GM18909 (cell line): ENCODE results near the gene PDIA6.
"Not testable (repeated sequence)": the region's sequence is repeated elsewhere in the genome, so short reads cannot be mapped to it uniquely, and the experiment has no call there.

Source experiments
- ATAC-seq: cut with Tn5 transposase; IDR thresholded peaks from one replicate; pipeline ENCODE4 v1.9.1; 2021; ENCODE audit warnings: mild to moderate bottlenecking; ENCODE audit not compliant: unreplicated experiment, poor library complexity

The PDIA6 gene

DNA sequence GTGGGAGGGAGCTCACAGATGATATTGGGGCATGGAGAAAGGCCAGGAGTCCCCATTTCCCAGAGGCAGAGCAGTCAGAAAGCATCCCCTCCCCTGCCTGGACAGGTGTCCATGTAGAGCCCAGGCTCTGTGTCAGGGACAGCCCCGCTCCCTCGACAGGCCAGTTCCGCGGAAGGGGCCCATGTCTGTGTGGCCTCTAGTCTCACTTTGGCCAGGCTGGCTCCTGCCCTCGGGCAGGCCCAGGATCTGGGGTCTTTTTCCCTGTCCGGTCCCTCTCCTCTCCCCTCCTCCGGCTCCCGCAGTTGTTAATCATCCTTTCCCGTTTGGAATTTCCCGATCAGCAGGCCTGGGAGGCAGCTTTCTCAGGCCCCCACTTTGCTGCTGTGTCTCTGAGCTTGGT is 20.4 kb upstream of the PDIA6 start:
- no peak for ATAC-seq

GRCh38 chr2:10832203-10832936 is 19.8 kb upstream of the PDIA6 start:
- ATAC-seq, result peak; percentile 78

GRCh38 chr2:10831400-10831985 is 18.9 kb upstream of the PDIA6 start:
- ATAC-seq, result no peak

DNA sequence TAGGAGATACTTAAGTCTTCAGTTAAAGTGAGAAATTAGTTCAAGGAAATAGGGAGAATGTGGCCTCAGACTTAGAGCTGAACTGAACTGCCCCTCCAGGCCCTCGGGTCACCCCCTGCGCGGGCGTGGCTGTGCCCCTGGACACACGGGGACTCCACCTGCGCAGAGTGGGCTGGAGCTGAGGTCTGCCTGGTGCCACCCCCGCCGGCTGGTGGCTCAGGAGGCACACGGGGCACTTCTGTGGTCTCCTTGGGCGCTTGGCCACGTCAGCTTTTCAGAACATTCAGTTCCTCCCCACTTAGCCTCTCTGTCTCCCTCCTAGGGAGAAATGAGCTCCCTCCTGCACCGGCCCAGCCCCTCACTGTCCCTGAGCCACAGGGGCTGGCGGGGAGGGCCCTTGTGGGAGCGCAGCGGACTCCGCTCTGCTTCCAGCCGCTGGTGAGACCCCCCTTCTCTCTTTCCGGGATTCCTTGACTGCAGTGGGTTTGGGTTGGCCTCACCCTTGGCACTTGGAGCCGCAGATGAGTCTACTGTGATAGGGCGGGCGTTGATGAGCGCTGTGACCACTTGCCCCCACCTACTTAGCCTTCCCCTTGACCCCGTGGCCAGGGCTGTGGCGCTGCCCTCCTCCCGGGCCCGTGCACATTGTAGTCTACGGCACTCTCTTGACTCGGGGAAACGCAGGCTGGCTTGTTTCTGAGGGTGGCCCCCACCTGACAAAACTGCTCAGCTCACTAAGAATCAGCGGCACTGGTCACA is 18.2 kb upstream of the PDIA6 start:
- ATAC-seq, result no peak

DNA sequence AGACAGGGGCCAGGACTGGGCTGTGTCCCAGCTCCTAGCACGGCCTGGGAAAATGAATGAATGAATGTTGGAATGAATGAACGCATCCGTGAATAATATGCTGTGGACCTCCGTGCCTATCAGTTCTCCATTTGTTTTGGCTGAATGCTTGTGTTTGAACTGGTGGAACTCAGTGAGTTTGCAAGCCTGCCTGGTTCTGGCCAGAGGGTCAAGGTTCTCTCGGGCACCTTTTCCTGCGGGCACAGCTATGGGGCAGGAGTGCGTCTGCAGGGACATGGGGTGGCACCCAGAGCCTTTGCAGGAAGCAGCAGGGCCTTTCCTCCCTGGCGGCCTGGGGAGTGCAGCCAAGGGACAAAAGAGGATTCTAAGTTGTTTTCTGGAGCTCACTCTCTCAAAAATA is 17.6 kb upstream of the PDIA6 start:
- ATAC-seq, result no peak

GRCh38 chr2:10829299-10829698 is 16.7 kb upstream of the PDIA6 start:
- no peak for ATAC-seq

- ATAC-seq, result no peak
Observed at GRCh38 chr2:10828346-10828745, 15.8 kb upstream of the PDIA6 start.

DNA sequence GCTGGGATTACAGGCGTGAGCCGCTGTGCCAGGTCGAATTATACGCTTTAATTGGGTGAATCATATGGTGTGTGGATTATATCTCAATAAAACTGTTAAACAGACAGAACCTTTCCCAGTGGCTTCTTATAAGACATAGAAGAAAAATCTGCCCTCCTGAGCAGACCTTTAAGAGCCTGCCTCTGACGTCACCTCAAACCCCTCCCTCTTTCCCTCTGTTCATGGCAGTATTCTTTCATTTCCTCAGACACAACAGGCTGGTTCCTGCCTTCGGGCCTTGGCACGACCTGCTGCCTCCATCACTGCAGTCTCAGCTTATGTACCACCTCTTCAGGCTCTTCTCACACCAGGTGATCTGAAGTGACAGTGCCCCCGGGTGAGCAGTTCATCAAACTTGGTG is 14.0 kb upstream of the PDIA6 start:
- ATAC-seq, result no peak

DNA sequence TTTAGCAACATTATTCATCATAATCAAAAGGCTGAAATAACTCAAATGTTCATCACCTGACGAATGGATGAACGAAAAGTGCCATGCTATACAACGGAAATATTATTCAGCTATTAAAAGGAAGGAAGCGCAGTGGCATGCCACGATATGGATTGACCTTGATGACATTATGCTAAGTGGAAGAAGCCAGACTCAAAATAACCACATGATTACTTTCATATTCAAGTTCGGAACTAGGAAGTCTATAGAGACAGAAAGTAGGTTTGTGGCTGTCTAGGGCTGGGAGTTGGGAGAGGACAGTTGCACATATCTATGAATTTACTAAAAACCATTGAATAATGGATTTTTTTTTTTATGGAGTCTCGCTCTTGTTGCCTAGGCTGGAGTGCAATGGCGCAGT is 13.4 kb upstream of the PDIA6 start:
- no peak for ATAC-seq

GRCh38 chr2:10824191-10824590 is 11.6 kb upstream of the PDIA6 start:
- ATAC-seq, result no peak

DNA sequence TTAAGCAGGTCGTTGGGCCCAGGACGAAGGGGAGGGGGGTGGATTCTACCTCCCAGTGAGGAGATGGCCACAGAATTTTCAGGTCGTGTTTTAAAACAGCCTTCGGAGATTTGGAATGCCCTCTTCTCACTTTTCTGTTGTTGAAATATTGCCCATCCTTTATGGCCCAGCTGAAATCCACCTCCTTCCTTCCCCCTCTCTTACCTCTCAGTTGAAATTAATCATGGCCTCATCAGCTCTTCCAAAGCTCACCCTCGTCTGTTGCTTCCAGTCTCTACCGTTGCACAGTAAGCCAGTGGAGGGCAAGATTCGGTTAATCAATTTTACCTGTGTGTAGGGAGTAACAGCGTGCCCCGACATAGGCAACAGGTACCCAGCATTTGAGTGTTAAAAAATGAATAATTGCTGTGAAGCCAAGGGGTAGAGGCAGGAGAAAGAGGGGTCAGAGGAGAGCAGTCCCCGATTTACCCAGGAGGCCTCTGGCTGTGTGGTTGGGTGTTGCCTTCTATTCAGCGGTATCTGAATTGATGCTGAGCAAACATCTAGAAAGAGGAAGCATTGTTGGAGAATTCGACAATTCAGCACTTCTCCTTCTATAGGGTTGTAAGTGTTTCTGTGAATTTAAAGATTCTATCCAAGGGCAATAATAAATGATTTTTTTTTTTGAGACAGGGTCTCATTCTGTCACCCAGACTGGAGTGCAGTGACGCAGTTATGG is 8.6 kb upstream of the PDIA6 start:
- no peak for ATAC-seq

DNA sequence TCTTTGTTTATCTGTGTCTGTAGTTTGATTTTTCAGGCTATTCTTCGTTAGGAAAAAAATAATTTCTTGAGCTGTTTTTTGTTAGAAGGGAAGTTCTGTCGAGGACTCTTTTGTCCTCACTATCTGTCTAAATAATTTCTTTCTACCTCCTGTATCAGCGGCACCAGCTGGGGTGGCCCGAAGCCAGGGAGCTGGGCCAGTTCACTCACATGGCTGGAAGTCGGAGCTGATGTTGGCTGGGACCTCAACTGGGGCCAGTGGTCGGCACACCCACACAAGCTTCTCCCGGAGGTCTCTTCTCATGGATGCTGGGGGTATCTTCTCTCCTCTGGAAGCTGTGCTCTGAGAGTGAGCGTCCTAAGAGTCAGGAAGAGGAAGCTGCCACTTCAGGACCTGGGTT is 8.0 kb upstream of the PDIA6 start:
- ATAC-seq, result no peak

DNA sequence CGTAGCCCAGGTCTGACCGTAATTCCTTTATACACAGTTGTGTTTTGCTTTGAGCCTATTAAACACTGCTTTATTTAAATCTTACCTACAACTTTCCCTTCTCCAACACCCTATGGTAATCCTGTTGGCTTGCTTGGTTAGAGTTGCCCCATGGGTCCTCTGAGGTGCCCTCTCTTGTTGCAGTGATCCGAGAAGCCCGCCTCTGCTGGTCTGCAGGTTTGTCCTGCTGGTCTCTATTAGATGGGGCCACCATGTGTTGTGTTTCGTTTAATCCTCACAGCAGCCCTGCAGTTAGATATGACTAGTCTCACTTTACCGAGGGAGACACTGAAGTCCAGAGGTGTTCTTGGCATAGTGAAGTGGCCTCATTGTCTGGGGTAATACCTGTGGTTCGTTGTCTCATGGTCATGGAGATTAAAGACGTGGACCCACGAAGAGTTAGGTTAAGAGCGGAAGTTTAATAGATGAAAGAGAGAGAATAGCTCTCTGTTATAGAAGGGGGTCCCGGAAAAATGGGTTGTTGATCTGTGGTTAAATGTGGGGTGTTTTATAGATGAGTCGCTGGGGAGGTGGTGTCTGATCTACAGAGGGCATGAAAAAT is 7.2 kb upstream of the PDIA6 start:
- ATAC-seq, result no peak

DNA sequence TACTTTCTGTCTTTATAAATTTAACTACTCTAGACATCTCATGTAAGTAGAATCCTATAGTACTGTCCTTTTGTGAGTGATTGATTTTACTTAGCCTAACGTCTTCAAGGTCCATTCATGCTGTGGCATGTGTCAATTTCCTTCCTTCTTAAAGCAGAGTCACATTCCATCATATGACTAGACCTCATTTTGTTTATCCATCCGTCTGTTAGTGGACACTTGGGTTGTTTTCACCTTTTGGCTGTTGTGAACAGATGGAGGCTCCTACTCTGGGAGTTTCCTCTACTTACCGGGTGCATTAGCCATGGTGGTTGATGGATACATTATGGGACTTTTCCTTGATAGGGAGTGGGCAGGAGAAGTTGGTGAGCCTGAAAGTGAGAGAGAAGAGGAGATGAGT is 6.4 kb upstream of the PDIA6 start:
- no peak for ATAC-seq

- not testable (repeated sequence) for ATAC-seq
Observed at GRCh38 chr2:10818305-10818704, 5.7 kb upstream of the PDIA6 start.

GRCh38 chr2:10817413-10817812 is 4.8 kb upstream of the PDIA6 start:
- no peak for ATAC-seq

GRCh38 chr2:10814571-10815331 is 2.2 kb upstream of the PDIA6 start:
- ATAC-seq, result no peak

DNA sequence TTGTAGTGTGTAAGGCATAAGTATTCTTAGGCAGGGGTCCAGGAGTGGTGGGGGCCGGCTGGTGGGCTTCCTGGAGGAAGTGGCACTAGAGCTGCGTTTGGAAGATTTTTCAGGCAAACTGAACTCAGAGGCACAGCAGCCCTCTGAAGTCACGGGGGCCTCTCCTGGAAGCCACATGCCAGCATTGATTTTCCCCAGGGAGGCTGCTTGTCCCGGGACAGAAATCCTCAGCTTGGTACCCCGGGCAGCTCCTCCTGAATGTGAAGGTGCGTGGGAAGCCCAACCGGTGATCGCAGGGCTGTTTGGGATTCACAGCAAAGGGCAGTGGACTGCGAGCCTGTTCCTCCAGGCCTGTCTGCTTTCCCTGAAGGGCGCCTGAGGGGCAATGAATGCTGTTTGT is 1.6 kb upstream of the PDIA6 start:
- no peak for ATAC-seq

DNA sequence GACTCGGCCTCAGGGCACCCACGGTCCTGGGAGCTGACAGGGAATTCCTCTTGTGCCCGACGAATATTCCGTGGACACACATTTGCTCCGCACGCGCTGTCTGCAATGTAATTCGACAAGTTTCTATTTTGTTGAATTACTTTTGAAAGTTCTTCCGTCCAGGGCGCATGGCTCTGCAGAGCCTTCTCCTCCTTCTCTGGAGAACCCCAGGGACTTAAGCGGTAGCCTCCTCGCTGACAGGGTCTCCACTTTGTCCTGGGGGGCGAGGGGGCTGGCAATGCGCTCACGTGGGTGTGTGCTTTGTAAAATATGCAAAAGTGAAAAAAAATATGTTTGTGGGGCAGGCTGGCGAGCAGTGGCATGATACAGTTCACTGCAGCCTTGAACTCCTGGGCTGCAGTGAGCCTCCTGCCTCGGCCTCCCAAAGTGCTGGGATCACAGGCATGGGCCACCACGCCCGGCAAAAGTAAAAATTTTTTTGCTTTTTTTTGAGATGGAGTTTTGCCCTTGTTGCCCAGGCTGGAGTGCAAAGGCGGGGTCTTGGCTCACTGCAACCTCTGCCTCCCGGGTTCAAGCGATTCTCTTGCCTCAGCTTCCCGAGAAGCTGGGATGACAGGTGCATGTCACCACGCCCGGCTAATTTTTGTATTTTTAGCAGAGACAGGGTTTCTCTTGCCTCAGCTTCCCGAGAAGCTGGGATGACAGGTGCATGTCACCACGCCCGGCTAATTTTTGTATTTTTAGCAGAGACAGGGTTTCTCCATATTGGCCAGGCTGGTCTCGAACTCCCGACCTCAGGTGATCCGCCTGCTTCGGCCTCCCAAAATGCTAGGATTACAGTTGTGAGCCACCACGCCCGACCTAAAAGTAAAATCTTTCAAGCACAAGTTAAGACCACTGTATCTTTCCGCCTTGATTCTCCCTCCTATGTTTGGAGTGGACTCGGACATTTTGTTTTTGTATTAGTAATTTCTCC is 866 bp upstream of the PDIA6 start:
- not testable (repeated sequence) for ATAC-seq
